Measurements from ENCODE around the gene KRTAP1-4.
"Not testable (repeated sequence)": the region's sequence is repeated elsewhere in the genome, so short reads cannot be mapped to it uniquely, and the experiment has no call there.

KRTAP1-4 gene

GRCh38 chr17:41058741-41059140, 28.7 kb upstream of the KRTAP1-4 start:
- Mint-ChIP-seq H3K36me3 (ENCODE audit: low read depth) (no peaks in the 10 kb centered on the region), H3K4me3 (no peak overlapping the region), H3K27me3 (peaks cover 33% of the 10 kb centered on the region), H3K4me1 (ENCODE audit: low read depth) (no peaks in the 10 kb centered on the region), H3K27ac (no peak overlapping the region), H3K9me3 (no peaks in the 10 kb centered on the region)
- intact Hi-C loops (cut with micrococcal nuclease): no loop called here

- Mint-ChIP-seq H3K36me3 (ENCODE audit: low read depth) (no peaks in the 10 kb centered on the region), H3K9me3 (no peaks in the 10 kb centered on the region), H3K4me3 (no peak overlapping the region), H3K27me3 (peaks cover 31% of the 10 kb centered on the region), H3K4me1 (ENCODE audit: low read depth) (no peaks in the 10 kb centered on the region), H3K27ac (no peak overlapping the region)
- intact Hi-C loops (cut with micrococcal nuclease): no loop called here
Observed at GRCh38 chr17:41057547-41057946, 27.6 kb upstream of the KRTAP1-4 start.

GRCh38 chr17:41055130-41055529, 25.1 kb upstream of the KRTAP1-4 start, which contains the start of gene KRTAP2-2:
TSS of gene KRTAP2-2 (minus strand) at chr17:41055230. CDS start at chr17:41055211, 19 bp downstream.
- H3K36me3 Mint-ChIP-seq (ENCODE audit: low read depth); H3K27ac Mint-ChIP-seq; H3K9me3 Mint-ChIP-seq; H3K4me3 Mint-ChIP-seq; intact Hi-C loops (cut with micrococcal nuclease); H3K4me1 Mint-ChIP-seq (ENCODE audit: low read depth): not testable (repeated sequence)
- peaks cover 22% of the 10 kb centered on the region for H3K27me3 Mint-ChIP-seq

- H3K4me1 Mint-ChIP-seq (ENCODE audit: low read depth); intact Hi-C loops (cut with micrococcal nuclease); H3K27ac Mint-ChIP-seq; H3K36me3 Mint-ChIP-seq (ENCODE audit: low read depth); H3K9me3 Mint-ChIP-seq; H3K4me3 Mint-ChIP-seq: not testable (repeated sequence)
- H3K27me3 Mint-ChIP-seq: peaks cover 21% of the 10 kb centered on the region
Observed at GRCh38 chr17:41054556-41054955, 24.6 kb upstream of the KRTAP1-4 start.

GRCh38 chr17:41054025-41054424, 24.0 kb upstream of the KRTAP1-4 start:
- H3K9me3 Mint-ChIP-seq: no peaks in the 10 kb centered on the region
- H3K4me3 Mint-ChIP-seq: no peak overlapping the region
- H3K4me1 Mint-ChIP-seq (ENCODE audit: low read depth): no peaks in the 10 kb centered on the region
- no peak overlapping the region for H3K27ac Mint-ChIP-seq
- intact Hi-C loops (cut with micrococcal nuclease): no loop called here
- H3K27me3 Mint-ChIP-seq: peaks cover 18% of the 10 kb centered on the region
- H3K36me3 Mint-ChIP-seq (ENCODE audit: low read depth): no peaks in the 10 kb centered on the region

GRCh38 chr17:41052566-41052965, 22.6 kb upstream of the KRTAP1-4 start:
- Mint-ChIP-seq H3K9me3 (no peaks in the 10 kb centered on the region), H3K4me3 (no peak overlapping the region), H3K4me1 (ENCODE audit: low read depth) (no peaks in the 10 kb centered on the region), H3K27ac (no peak overlapping the region), H3K36me3 (ENCODE audit: low read depth) (no peaks in the 10 kb centered on the region), H3K27me3 (peaks cover 20% of the 10 kb centered on the region)
- intact Hi-C loops (cut with micrococcal nuclease): no loop called here

- Mint-ChIP-seq H3K36me3 (ENCODE audit: low read depth) (no peaks in the 10 kb centered on the region), H3K27ac (no peak overlapping the region), H3K4me3 (no peak overlapping the region), H3K9me3 (no peaks in the 10 kb centered on the region), H3K4me1 (ENCODE audit: low read depth) (no peaks in the 10 kb centered on the region), H3K27me3 (peaks cover 24% of the 10 kb centered on the region)
- intact Hi-C loops (cut with micrococcal nuclease): no loop called here
Observed at GRCh38 chr17:41049110-41049509, 19.1 kb upstream of the KRTAP1-4 start.

GRCh38 chr17:41048441-41048840, 18.4 kb upstream of the KRTAP1-4 start:
- Mint-ChIP-seq H3K4me3 (no peak overlapping the region), H3K27ac (no peak overlapping the region), H3K27me3 (peaks cover 24% of the 10 kb centered on the region), H3K36me3 (ENCODE audit: low read depth) (no peaks in the 10 kb centered on the region), H3K9me3 (peaks cover 5% of the 10 kb centered on the region), H3K4me1 (ENCODE audit: low read depth) (no peaks in the 10 kb centered on the region)
- intact Hi-C loops (cut with micrococcal nuclease): no loop called here

GRCh38 chr17:41046735-41047465, 16.9 kb upstream of the KRTAP1-4 start, which contains the start of gene KRTAP2-1:
TSS of gene KRTAP2-1 (minus strand) at chr17:41047316. CDS start at chr17:41047267, 49 bp downstream.
- H3K36me3 Mint-ChIP-seq (ENCODE audit: low read depth); H3K27ac Mint-ChIP-seq; intact Hi-C loops (cut with micrococcal nuclease); H3K9me3 Mint-ChIP-seq; H3K4me3 Mint-ChIP-seq; H3K4me1 Mint-ChIP-seq (ENCODE audit: low read depth): not testable (repeated sequence)
- peaks cover 24% of the 10 kb centered on the region for H3K27me3 Mint-ChIP-seq

- peaks cover 7% of the 10 kb centered on the region for H3K27me3 Mint-ChIP-seq
- H3K27ac Mint-ChIP-seq: no peak overlapping the region
- intact Hi-C loops (cut with micrococcal nuclease): no loop called here
- H3K9me3 Mint-ChIP-seq: peaks cover 9% of the 10 kb centered on the region
- no peaks in the 10 kb centered on the region for H3K36me3 Mint-ChIP-seq (ENCODE audit: low read depth)
- no peak overlapping the region for H3K4me3 Mint-ChIP-seq
- no peaks in the 10 kb centered on the region for H3K4me1 Mint-ChIP-seq (ENCODE audit: low read depth)
Observed at GRCh38 chr17:41042953-41043352, 13.0 kb upstream of the KRTAP1-4 start.

- H3K4me3 Mint-ChIP-seq; H3K4me1 Mint-ChIP-seq (ENCODE audit: low read depth); H3K9me3 Mint-ChIP-seq; H3K36me3 Mint-ChIP-seq (ENCODE audit: low read depth); H3K27ac Mint-ChIP-seq; intact Hi-C loops (cut with micrococcal nuclease); H3K27me3 Mint-ChIP-seq: not testable (repeated sequence)
Observed at GRCh38 chr17:41040783-41041571, 11.0 kb upstream of the KRTAP1-4 start, which contains the start of gene KRTAP1-1. TSS of gene KRTAP1-1 (minus strand) at chr17:41041450. CDS start at chr17:41041397, 53 bp downstream.

- Mint-ChIP-seq H3K4me3 (no peak overlapping the region), H3K27me3 (peaks cover 2% of the 10 kb centered on the region)
Observed at GRCh38 chr17:41037853-41038350, 7.9 kb upstream of the KRTAP1-4 start.

GRCh38 chr17:41034346-41034935, 4.4 kb upstream of the KRTAP1-4 start, which contains the start of gene KRTAP1-3:
TSS of gene KRTAP1-3 (minus strand) at chr17:41034874. CDS start at chr17:41034821, 53 bp downstream.
- H3K4me3 Mint-ChIP-seq; H3K27ac Mint-ChIP-seq; intact Hi-C loops (cut with micrococcal nuclease); H3K9me3 Mint-ChIP-seq; H3K27me3 Mint-ChIP-seq; H3K36me3 Mint-ChIP-seq (ENCODE audit: low read depth); H3K4me1 Mint-ChIP-seq (ENCODE audit: low read depth): not testable (repeated sequence)

More at GRCh38 chr17:41037853-41038350, 7.9 kb upstream of the KRTAP1-4 start:
- intact Hi-C loops (cut with micrococcal nuclease): no loop called here
- no peaks in the 10 kb centered on the region for H3K36me3 Mint-ChIP-seq (ENCODE audit: low read depth)
- no peaks in the 10 kb centered on the region for H3K9me3 Mint-ChIP-seq
- no peak overlapping the region for H3K27ac Mint-ChIP-seq
- no peaks in the 10 kb centered on the region for H3K4me1 Mint-ChIP-seq (ENCODE audit: low read depth)
